Esophagus muscularis mucosa (tissue), 4 donors: Measurements from ENCODE around the gene CELF4. TPM values are rescaled to one million over a fixed set of nuclear protein-coding genes. Genes with fewer than 3 reads are reported as not detected.

Experiments
- DNase-seq: peaks from one replicate; pipeline ENCODE4 v3.0.0-alpha.2; 2017; ENCODE audit errors: extremely low spot score
- H3K27ac ChIP-seq, 4 donors: fragments of 200-600 bp; sonication (generic); replicated peaks in 1 of 4; 1 replicate in 3 of 4; 2 replicates in 1 of 4; pipeline ENCODE4 v1.5.1; 2016 to 2019; ENCODE audit warnings: mild to moderate bottlenecking in 1 of 4
- H3K27me3 ChIP-seq, 4 donors: fragments of 200-600 bp; sonication (generic); one replicate each; pipeline versions ENCODE4 v1.5.1 to v1.6.0; 2016 to 2019
- H3K36me3 ChIP-seq, 4 donors: fragments of 200-600 bp; sonication (generic); one replicate each; pipeline ENCODE4 v1.5.1; 2016 to 2019
- H3K4me1 ChIP-seq, 4 donors: fragments of 200-600 bp; sonication (generic); one replicate each; pipeline ENCODE4 v1.5.1; 2016 to 2019
- H3K4me3 ChIP-seq, 4 donors: fragments of 200-600 bp; sonication (generic); 1 replicate in 2 of 4; 2 replicates in 2 of 4; pipeline ENCODE4 v1.5.1; 2016 to 2019; ENCODE audit warnings: mild to moderate bottlenecking in 4 of 4, moderate library complexity in 1 of 4
- H3K9me3 ChIP-seq, 4 donors: fragments of 200-600 bp; sonication (generic); 1 replicate in 3 of 4; 2 replicates in 1 of 4; pipeline ENCODE4 v1.5.1; 2016 to 2019
- CTCF ChIP-seq, 3 experiments: fragments of 200-600 bp in 2 of 3; fragments of 450-650 bp in 1 of 3; sonication (generic) in 2 of 3; IDR thresholded peaks; one replicate each; pipeline ENCODE4 v1.5.1; 2017 to 2019; ENCODE audit warnings: antibody characterized with exemption in 3 of 3, mild to moderate bottlenecking in 2 of 3, moderate library complexity in 1 of 3
- EP300 ChIP-seq: sonication (generic); formaldehyde crosslinking; IDR thresholded peaks from one replicate; pipeline ENCODE4 v1.6.1; 2017; ENCODE audit warnings: antibody characterized with exemption
- POLR2A ChIP-seq: fragments of 450-650 bp; IDR thresholded peaks from one replicate; pipeline ENCODE4 v1.6.1; 2017; ENCODE audit warnings: antibody characterized with exemption, moderate library complexity, mild to moderate bottlenecking, low read depth
- POLR2AphosphoS5 ChIP-seq, 2 donors: sonication (generic); formaldehyde crosslinking; IDR thresholded peaks; one replicate each; pipeline ENCODE4 v1.6.1; 2017; ENCODE audit warnings: antibody characterized with exemption in 2 of 2
- WGBS: methylation state at CpG from one replicate; pipeline ENCODE4 v1.1.5; 2018; 5-methylcytosine and 5-hydroxymethylcytosine counted together
- intact Hi-C: fragments of 100-400 bp; cut with DNase I; formaldehyde crosslinking; loops from one replicate; pipeline ENCODE4 v1.15.1; 2023
- total RNA-seq, 4 donors: library from RNA; depleted of rRNA; stranded (reverse); fragments of >200 nt; gene quantifications; one replicate each; pipeline versions ENCODE4 v1.1.0 to v1.2.1, GENCODE V29; 2016

CELF4 gene
- total RNA-seq, 4 donors from 2014 or later, result 0.86 to 1.8 (median 1.7) TPM

GRCh38 chr18:37282386-37283037, 283.1 kb downstream of the CELF4 start:
- DNase-seq, result no peak
- intact Hi-C loops, result no loop called here
- Histone ChIP-seq H3K36me3 (no peaks in the 10 kb centered on the region), H3K4me1 (no peaks in the 10 kb centered on the region), H3K27me3 (peaks cover 0 to 40% (median 0%) of the 10 kb centered on the region in 4 donors), H3K4me3 (no peak overlapping the region), H3K9me3 (no peaks in the 10 kb centered on the region), H3K27ac (no peak overlapping the region)
- TF ChIP-seq EP300 (no peak), CTCF (IDR thresholded peaks at IDR 0.05) (peak in 1 of 3 experiments; percentile 9)
- 67% methylated on average over 3 of the region's 5 CpGs for WGBS

DNA sequence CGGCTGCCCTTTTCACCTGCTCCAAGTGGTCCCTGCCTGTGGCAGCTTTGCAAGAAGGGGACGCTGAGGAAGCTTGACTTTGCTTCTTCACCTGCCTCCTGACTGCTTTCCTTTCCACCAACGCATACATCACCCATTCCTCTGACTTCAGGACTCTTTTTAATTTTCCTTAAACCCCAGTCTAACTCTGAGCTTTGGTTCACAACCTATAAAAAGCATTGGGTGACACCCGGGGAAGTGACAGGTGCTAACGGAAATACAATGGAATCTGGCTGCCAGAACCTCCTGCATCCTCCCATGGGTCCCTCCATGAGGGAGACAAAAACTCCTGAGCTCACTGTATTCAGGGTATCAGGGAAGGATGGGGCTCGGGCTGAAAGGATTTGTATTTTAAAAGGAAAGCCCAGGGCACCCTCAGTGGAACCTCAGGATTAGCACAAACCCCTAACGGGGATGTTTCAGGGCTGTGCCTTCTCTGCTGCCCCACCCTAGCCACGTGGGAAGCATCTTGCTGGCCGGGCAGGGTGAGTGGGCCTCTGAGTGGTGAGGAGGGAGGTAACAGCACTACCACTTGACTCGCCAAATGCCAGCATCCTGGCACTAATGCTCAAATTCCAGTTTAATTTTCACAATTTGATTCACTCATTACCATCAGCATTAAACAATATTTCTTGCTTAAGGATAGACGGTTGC, 284.8 kb downstream of the CELF4 start:
- no peaks in the 10 kb centered on the region for H3K9me3 ChIP-seq
- H3K27ac ChIP-seq, result no peak overlapping the region
- H3K4me3 ChIP-seq, result no peak overlapping the region
- DNase-seq, result no peak
- H3K36me3 ChIP-seq, result no peaks in the 10 kb centered on the region
- TF ChIP-seq POLR2AphosphoS5 (IDR thresholded peaks at IDR 0.05), result no peak
- no peak for TF ChIP-seq POLR2A
- no peak for TF ChIP-seq CTCF (IDR thresholded peaks at IDR 0.05)
- no peak for TF ChIP-seq EP300
- intact Hi-C loops, result no loop called here
- no peaks in the 10 kb centered on the region for H3K4me1 ChIP-seq
- 67% methylated on average over 11 of the region's 11 CpGs for WGBS
- peaks cover 0 to 55% (median 5%) of the 10 kb centered on the region in 4 donors for H3K27me3 ChIP-seq

DNA sequence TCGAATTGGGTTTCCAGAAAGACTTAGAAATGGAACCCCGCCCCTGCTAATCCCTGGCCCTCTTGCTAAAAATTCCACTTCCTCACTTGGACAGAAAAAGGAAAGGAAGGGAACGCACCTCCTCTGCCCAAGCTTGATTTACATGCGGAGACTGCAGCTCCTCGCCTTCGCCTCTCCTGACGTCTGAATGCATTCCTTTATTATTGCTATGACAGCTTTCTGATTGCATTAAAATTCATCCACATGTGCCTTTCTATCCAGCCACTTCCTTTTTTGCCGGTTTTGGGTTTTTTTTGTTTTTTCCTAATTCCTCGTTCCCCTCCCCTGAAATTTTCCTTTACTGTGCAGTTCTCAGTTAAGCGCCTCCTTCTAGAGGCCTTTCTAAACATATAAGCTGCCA, 287.8 kb downstream of the CELF4 start:
- no peak for TF ChIP-seq POLR2A
- peaks cover 0 to 11% (median 4%) of the 10 kb centered on the region in 4 donors for H3K4me1 ChIP-seq
- no peaks in the 10 kb centered on the region for H3K9me3 ChIP-seq
- WGBS, result 68% methylated on average over 10 of the region's 10 CpGs
- peaks cover 0 to 71% (median 11%) of the 10 kb centered on the region in 4 donors for H3K27me3 ChIP-seq
- H3K36me3 ChIP-seq, result no peaks in the 10 kb centered on the region
- DNase-seq, result no peak
- H3K4me3 ChIP-seq, result no peak overlapping the region
- intact Hi-C loops, result no loop called here
- H3K27ac ChIP-seq, result no peak overlapping the region

DNA sequence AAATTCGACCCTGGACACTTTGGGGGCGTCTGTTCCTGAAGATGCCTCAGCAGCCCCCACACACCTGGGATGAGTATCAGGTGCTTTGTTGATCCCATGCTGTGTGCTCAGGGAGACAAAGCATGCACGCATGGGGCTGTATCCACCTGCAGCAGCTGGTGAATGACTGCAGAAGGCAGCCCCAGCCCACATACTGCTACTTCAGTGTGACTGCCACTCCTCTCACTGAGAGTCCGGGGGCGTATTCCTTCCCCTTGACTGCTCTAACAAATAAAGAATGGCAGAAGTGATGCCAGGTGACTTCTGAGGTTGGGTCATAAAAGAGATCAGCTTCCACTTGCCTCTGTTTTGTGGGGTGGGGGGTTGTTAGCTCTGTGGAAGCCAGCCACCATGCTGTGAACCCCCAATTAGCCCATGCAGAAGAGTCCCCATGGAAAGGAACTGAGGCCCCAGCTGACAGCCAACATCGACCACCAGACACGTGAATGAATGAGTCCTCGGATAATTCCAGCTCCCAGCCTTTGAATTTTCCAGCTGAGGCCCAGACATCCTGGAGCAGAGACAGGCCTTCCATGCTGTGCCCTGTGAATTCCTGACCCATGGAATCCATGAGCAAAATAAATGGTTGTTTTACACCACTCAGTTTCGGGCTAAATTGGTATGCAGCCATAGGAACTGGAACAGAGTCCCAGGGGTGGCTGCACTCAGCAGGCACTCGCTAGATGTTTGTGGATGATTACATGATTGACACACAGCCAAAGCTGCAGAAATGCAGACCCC, 289.3 kb downstream of the CELF4 start:
- peaks cover 0 to 81% (median 11%) of the 10 kb centered on the region in 4 donors for H3K27me3 ChIP-seq
- intact Hi-C loops, result no loop called here
- 85% methylated on average over 10 of the region's 10 CpGs for WGBS

More for the DNA sequence above, 289.3 kb downstream of the CELF4 start:
- no peak for TF ChIP-seq POLR2A
- no peak for TF ChIP-seq POLR2AphosphoS5 (IDR thresholded peaks at IDR 0.05)
- no peak for TF ChIP-seq EP300
- no peak for TF ChIP-seq CTCF (IDR thresholded peaks at IDR 0.05)
- Histone ChIP-seq H3K4me3 (no peak overlapping the region), H3K9me3 (no peaks in the 10 kb centered on the region), H3K27ac (no peak overlapping the region), H3K4me1 (peaks cover 0 to 11% (median 4%) of the 10 kb centered on the region in 4 donors), H3K36me3 (no peaks in the 10 kb centered on the region)
- DNase-seq, result no peak
